T-helper 17 cell (primary cell): ENCODE data around the gene IFI27. TPM values are rescaled to one million over a fixed set of nuclear protein-coding genes. Genes with fewer than 3 reads are reported as not detected.
A peak's percentile ranks its signal among the peaks of the same experiment; 100 is the strongest.
"Not testable (repeated sequence)": the region's sequence is repeated elsewhere in the genome, so short reads cannot be mapped to it uniquely, and the experiment has no call there.

Source experiments
- ATAC-seq: fragments of 150-1000 bp; cut with Tn5 transposase; 2 replicates; pipeline ENCODE4 v1.10.0; 2021; ENCODE audit warnings: mild to moderate bottlenecking, moderate library complexity
- DNase-seq, 3 donors: peaks; one replicate each; pipeline versions ENCODE4 v3.0.0 to v3.0.0-alpha.2; 2020 to 2021
- H3K9me3 ChIP-seq: one replicate; pipeline ENCODE4 v1.7.0; 2013; ENCODE audit warnings: low read length, mild to moderate bottlenecking; ENCODE audit not compliant: control insufficient read depth, poor library complexity, severe bottlenecking
- H3K27ac Mint-ChIP-seq: one replicate; pipeline ENCODE4 v1.8.0; 2022; ENCODE audit warnings: mild to moderate bottlenecking, moderate library complexity, mixed read lengths
- H3K27me3 Mint-ChIP-seq: one replicate; pipeline ENCODE4 v1.8.0; 2022; ENCODE audit warnings: mixed read lengths
- H3K36me3 Mint-ChIP-seq: one replicate; pipeline ENCODE4 v1.8.0; 2022; ENCODE audit warnings: low read depth, mixed read lengths
- H3K4me1 Mint-ChIP-seq: one replicate; pipeline ENCODE4 v1.8.0; 2022; ENCODE audit warnings: mild to moderate bottlenecking, mixed read lengths
- H3K4me3 Mint-ChIP-seq: one replicate; pipeline ENCODE4 v1.8.0; 2022; ENCODE audit warnings: mild to moderate bottlenecking, moderate library complexity, mixed read lengths
- total RNA-seq, 4 donors: library from RNA in 2 of 4; stranded (reverse) in 2 of 4; gene quantifications; one replicate each; pipeline ENCODE4 v1.2.3 and lab custom pipeline; 2022 to 2026

IFI27 gene
- total RNA-seq, 2 donors from 2014 or later: 0.63 to 1.0 TPM

DNA sequence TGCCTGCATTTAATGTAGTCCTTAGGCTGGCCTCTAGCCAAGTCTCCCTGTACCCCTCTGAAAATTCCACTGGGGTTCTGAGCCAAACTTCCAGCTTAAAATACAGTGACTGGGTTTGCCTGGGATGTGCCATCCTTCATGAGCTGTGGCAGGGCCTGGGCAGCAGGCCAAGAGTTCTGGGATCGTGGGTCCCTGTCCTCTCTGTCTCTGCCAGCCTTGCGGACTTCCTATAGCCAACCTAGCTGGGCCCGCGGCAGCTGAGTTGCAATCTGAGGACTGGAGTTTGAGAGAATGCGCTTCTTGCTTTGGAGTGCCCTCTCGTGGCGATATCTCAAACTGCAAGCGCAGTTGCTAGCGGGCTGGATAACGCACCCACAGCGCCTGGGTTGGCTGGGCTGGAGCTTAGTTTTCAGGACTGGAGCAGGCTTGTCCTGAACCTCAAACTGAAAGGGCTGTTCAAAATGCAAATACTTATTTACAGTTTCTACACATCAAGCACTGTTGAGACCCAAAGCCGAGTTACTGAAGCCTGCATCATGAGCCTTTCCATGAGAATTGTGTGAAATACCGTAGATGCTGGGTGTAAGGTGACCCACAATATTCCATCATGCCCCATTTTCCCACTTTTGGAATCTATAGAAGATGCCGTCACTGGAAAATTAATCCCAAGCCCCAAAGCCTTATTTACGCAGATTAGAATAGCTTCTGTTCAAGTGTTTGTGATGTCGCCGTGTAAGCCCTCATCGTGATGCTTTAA lies 26.2 kb downstream of the IFI27 start:
- H3K9me3 ChIP-seq: no peaks in the 10 kb centered on the region
- Mint-ChIP-seq H3K4me1 (peaks cover 2% of the 10 kb centered on the region), H3K27ac (no peak overlapping the region), H3K36me3 (peaks cover 2% of the 10 kb centered on the region), H3K4me3 (no peak overlapping the region), H3K27me3 (peaks cover 9% of the 10 kb centered on the region)
- ATAC-seq: peak; percentile 96
- peak; percentile 57 to 87 (median 65) for DNase-seq

DNA sequence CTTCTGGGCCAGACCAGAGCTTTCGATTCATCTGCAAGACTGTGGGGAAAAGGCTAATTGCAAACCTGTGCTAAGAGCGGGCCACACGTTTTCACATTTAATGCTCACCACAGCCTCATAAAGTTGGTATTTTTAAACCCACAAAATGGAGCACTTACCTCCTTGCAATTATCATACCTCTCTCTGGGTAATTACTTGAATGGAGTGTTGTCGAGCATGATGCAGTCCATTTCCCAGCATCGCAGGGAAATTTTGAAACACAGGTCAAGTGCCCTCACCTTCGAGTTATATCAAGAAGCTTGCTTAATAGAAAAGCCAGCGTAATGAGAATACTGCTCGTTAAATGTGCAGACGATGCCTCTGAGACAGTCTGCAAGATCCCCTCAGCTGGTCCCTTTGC lies 27.7 kb downstream of the IFI27 start:
- Mint-ChIP-seq H3K4me1 (peaks cover 2% of the 10 kb centered on the region), H3K4me3 (no peak overlapping the region), H3K36me3 (peaks cover 2% of the 10 kb centered on the region), H3K27me3 (peaks cover 9% of the 10 kb centered on the region), H3K27ac (no peak overlapping the region)
- ATAC-seq (no peak), DNase-seq (no peak)
- no peaks in the 10 kb centered on the region for H3K9me3 ChIP-seq

DNA sequence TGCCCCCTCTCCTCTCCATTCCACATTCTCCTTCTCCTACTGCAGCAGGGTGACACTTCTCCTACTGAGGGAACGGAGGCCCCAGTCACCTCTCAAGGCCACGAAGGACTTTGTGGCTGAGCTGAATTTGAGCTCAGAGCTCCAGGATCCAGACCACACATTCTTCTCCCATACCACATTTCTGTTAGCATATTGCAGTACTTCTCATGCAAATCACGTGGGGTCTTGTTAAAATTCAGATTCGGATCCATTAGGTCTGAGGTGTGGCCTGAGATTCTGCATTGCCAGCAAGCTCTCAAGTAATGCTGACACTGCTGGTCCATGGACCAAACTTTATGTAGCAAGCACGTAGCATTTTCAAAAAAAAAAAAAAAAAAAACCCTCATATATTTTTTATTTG lies 28.5 kb downstream of the IFI27 start:
- no peak overlapping the region for H3K4me3 Mint-ChIP-seq

DNA sequence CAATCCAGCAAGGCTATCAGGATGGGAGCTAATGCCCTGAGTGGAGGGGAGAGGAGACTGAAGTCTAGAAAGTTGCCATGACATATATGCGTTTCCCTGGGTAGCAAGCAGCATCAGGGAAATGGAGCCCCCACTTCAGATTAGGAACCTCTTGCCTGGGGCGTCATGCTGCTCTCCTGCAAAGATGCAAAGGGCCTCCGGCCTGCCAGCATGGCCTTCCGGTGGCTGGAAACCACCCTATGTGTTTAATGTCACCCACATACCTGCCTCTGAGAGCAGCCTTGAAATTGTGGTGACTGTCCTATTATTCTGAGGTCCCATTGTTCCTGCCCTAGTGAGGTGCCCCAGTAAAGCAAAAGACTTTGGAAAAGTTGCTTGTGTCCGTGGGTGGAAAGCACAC lies 28.9 kb downstream of the IFI27 start:
- Mint-ChIP-seq H3K36me3 (peaks cover 2% of the 10 kb centered on the region), H3K4me3 (no peak overlapping the region), H3K27me3 (peaks cover 9% of the 10 kb centered on the region), H3K27ac (no peak overlapping the region), H3K4me1 (peaks cover 2% of the 10 kb centered on the region)
- DNase-seq (no peak), ATAC-seq (no peak)
- no peaks in the 10 kb centered on the region for H3K9me3 ChIP-seq

More for the DNA sequence above, 28.5 kb downstream of the IFI27 start:
- H3K27ac Mint-ChIP-seq: no peak overlapping the region
- ATAC-seq: no peak
- H3K36me3 Mint-ChIP-seq: peaks cover 2% of the 10 kb centered on the region
- no peak for DNase-seq
- H3K27me3 Mint-ChIP-seq: peaks cover 9% of the 10 kb centered on the region
- no peaks in the 10 kb centered on the region for H3K9me3 ChIP-seq
- H3K4me1 Mint-ChIP-seq: peaks cover 2% of the 10 kb centered on the region

DNA sequence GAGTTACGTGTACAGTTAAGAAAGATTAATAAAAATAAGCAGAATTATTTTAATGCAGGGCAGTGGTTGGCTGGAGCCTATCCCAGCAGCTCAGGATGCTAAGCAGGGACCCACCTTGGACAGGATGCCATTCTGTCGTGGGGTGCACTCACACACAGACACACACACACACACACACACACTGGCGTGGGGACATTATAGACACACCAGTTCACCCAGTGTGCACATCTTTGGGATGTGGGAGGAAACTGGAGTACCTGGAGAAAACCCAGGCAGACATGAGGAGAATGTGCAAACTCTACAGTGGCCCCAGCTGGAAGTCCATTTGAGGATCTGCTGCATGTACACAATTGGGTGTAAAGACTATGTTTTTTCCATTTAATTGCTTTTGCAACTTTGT lies 31.7 kb downstream of the IFI27 start:
- DNase-seq (no peak), ATAC-seq (no peak)
- H3K36me3 Mint-ChIP-seq: peaks cover 2% of the 10 kb centered on the region
- H3K9me3 ChIP-seq: no peaks in the 10 kb centered on the region
- H3K4me3 Mint-ChIP-seq: no peak overlapping the region
- H3K4me1 Mint-ChIP-seq: peaks cover 3% of the 10 kb centered on the region
- H3K27ac Mint-ChIP-seq: no peak overlapping the region
- peaks cover 5% of the 10 kb centered on the region for H3K27me3 Mint-ChIP-seq

DNA sequence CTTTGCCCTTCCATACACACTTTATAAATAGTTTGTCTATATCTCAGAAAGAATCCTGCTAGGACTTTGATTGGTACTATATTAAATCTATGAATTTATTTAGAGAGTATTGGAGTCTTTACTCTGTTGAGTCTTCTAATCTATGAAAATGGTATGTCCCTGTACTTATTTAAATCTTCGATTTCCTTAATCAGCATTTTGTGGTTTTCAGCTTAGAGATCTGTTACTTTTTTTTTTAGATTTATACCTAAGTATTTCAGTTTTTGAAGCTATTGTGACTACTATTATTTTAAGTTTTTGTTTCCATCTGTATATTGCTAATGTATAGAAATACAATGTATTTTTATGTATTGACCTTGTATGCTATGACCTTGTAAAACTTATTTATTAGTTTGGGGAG lies 32.3 kb downstream of the IFI27 start:
- Mint-ChIP-seq H3K4me3 (no peak overlapping the region), H3K4me1 (peaks cover 3% of the 10 kb centered on the region), H3K27ac (no peak overlapping the region), H3K36me3 (peaks cover 2% of the 10 kb centered on the region), H3K27me3 (peaks cover 5% of the 10 kb centered on the region)
- ATAC-seq: no peak
- DNase-seq: no peak
- no peaks in the 10 kb centered on the region for H3K9me3 ChIP-seq

DNA sequence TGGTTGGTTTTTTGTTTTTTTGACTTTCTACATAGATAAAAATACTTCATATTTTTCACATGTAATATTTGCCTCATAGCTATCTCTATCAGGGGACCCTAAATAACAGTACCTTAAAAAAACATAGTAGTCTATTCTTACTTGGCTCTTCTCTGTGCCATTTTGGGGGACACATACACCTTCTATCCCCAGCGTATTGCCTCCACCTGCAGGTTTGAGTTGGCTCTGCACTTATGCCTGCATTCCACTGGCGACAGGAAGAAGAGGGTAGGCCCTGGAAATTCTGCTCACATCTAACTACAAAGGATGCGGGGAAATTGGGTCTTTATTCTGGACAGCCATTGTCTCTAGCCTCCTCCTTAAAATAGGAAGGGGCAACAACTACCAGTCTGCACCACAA lies 32.7 kb downstream of the IFI27 start:
- DNase-seq: no peak
- Mint-ChIP-seq H3K36me3 (peaks cover 2% of the 10 kb centered on the region), H3K27me3 (peaks cover 5% of the 10 kb centered on the region), H3K27ac (no peak overlapping the region), H3K4me3 (no peak overlapping the region), H3K4me1 (peaks cover 3% of the 10 kb centered on the region)
- no peak for ATAC-seq
- H3K9me3 ChIP-seq: no peaks in the 10 kb centered on the region

DNA sequence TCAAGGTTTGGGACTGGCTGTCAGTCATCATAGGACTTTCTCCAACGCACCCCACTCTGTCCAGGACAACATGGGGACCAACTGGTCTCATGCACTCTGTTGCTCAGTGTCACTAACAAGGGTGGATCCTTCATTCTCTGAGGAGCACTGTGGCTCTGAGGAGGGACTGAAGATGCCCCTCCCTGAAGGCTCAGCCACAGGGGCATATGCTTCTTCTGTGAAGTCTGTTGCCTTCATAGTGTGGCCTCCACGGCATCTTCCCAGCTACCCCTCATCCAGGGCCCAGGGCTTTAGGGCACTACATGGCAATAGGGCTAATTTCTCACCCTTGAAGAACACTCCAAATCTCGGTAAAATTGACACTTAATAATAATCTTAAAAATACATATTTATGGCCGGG lies 33.2 kb downstream of the IFI27 start:
- DNase-seq (no peak), ATAC-seq (no peak)
- no peak overlapping the region for H3K4me3 Mint-ChIP-seq
- no peak overlapping the region for H3K27ac Mint-ChIP-seq
- H3K9me3 ChIP-seq: no peaks in the 10 kb centered on the region
- H3K27me3 Mint-ChIP-seq: peaks cover 4% of the 10 kb centered on the region
- H3K36me3 Mint-ChIP-seq: peaks cover 2% of the 10 kb centered on the region
- H3K4me1 Mint-ChIP-seq: peaks cover 3% of the 10 kb centered on the region

DNA sequence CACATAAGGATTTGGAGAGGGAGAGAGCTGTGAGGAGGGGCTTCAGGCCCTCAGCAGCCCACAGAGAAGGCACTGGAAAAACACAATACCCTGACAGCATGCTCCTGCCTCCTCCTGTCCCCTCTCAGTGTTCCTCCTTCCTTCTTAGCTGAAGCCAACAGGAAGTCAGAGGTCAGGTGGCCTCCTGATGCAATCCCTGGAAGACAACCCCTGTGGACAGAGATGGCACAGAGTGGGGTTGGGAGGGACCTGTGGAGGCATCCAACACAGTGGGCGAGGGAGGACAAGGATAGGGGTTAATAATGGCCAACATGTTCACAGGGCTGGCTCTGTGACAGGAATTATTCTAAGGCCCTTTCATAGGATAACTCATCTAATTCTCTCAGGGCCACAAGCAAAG lies 34.2 kb downstream of the IFI27 start:
- Mint-ChIP-seq H3K36me3 (no peaks in the 10 kb centered on the region), H3K4me3 (no peak overlapping the region), H3K4me1 (peaks cover 3% of the 10 kb centered on the region), H3K27me3 (no peaks in the 10 kb centered on the region), H3K27ac (no peak overlapping the region)
- DNase-seq (no peak), ATAC-seq (no peak)
- H3K9me3 ChIP-seq: no peaks in the 10 kb centered on the region

DNA sequence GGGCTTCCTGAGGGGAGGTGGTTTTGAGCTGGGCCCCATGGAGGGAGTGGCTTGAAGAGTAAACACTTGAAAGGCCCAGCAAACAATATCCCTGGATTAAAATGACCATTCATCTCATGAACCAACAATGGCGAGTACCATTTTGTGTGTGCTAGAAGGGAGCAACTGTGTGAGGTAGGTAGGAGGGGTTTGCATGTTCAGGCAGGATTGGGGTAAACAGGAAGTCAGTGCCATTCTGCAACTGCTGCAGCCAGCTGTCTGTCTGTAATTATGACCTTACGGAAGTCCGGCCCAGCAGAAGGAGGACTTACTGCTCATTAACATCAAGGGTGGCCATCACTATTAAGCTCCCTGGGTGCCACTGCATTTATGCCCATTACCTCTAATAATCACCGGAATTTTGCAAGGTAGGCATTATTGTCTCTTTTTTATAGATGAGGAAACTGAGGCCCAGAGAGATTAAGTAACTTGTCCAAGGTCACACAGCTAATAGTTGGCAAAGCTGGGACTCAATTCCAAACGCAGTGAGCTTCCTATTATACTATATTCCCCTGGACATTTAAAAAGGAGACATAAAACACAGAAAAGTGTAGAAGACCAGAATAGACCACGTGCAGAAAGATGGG lies 35.5 kb downstream of the IFI27 start:
- H3K27ac Mint-ChIP-seq: no peak overlapping the region
- peaks cover 3% of the 10 kb centered on the region for H3K4me1 Mint-ChIP-seq
- no peaks in the 10 kb centered on the region for H3K36me3 Mint-ChIP-seq
- no peaks in the 10 kb centered on the region for H3K9me3 ChIP-seq
- peaks cover 7% of the 10 kb centered on the region for H3K27me3 Mint-ChIP-seq
- H3K4me3 Mint-ChIP-seq: no peak overlapping the region
- DNase-seq: no peak
- no peak for ATAC-seq

DNA sequence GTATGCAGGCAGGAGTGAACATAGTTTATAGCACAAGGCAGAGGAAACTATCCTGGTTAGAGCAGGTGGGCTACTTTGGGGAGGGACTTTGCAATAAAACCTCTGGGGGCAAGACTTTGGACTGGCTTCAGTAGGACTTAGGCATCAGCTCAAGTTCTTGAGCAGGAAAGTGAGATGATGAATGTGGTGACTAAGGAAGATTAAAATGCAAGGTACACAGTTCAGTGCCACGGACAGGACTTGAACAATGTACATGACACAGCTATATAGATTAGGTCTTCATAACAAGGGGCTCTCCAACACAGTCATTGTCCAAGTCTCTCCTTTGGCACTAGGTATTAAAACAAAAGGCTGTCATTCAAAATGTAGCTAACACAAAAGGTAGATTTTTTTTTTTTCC lies 42.1 kb downstream of the IFI27 start:
- peaks cover 21% of the 10 kb centered on the region for H3K27me3 Mint-ChIP-seq
- H3K9me3 ChIP-seq: no peaks in the 10 kb centered on the region
- peaks cover 4% of the 10 kb centered on the region for H3K36me3 Mint-ChIP-seq
- ATAC-seq (no peak), DNase-seq (no peak)
- H3K4me1 Mint-ChIP-seq: peaks cover 11% of the 10 kb centered on the region
- no peak overlapping the region for H3K4me3 Mint-ChIP-seq
- H3K27ac Mint-ChIP-seq: no peak overlapping the region

DNA sequence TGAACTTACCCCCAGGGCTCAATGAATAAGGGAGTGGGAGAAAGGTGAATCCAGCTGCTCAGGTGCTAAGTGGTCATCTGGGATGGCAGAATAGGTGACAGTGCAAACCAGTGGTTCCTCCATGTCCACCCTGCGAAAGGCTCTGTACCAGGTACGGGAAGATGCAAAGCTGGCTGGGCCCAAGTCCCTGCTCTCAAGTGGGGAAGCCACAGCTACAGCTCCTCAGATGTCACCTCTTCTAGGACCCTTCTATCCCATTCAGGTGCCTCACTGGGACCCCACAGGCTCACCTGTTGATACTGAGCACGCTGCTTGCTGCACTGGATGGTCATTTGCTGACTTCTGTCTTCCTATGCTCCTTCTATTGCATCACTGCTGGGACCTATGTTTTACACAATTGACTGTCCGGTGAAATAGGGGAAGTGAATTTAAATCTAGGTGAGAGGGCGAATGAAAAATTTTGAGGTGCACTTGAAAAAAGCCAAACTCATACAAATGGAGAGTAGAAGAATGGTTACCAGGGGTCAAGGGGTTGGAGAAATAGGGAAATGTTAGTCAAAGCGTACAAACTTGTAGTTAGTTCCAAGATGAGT lies 43.3 kb downstream of the IFI27 start:
- Mint-ChIP-seq H3K36me3 (peaks cover 4% of the 10 kb centered on the region), H3K27me3 (peaks cover 21% of the 10 kb centered on the region), H3K4me3 (no peak overlapping the region), H3K4me1 (peaks cover 23% of the 10 kb centered on the region), H3K27ac (no peak overlapping the region)
- no peak for DNase-seq
- no peaks in the 10 kb centered on the region for H3K9me3 ChIP-seq
- no peak for ATAC-seq

DNA sequence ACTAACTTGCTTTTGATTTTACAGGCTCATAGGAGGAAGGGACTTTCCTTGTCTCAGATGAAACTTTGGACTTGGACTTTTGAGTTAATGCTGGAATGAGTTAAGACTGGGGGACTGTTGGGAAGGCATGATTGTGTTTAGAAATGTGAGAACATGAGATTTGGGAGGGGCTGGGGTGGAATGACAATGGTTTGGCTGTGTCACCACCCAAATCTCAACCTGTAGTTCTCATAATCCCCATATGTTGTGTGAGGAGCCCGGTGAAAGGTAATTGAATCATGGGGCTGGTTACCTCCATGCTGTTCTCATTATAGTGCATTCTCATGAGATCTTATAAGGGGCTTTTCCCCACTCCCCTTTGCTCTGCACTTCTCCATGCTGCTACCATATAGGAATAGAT lies 45.6 kb downstream of the IFI27 start:
- H3K4me1 Mint-ChIP-seq: peaks cover 38% of the 10 kb centered on the region
- peaks cover 13% of the 10 kb centered on the region for H3K27me3 Mint-ChIP-seq
- H3K36me3 Mint-ChIP-seq, H3K27ac Mint-ChIP-seq, H3K4me3 Mint-ChIP-seq, DNase-seq, ATAC-seq, H3K9me3 ChIP-seq: not testable (repeated sequence)
